IMR-90 (cell line): ENCODE data around the gene GBP7. TPM values are rescaled to one million over a fixed set of nuclear protein-coding genes. Genes with fewer than 3 reads are reported as not detected.

Experiments used
- ATAC-seq: fragments of 200-7000 bp; cut with Tn5 transposase; 2 replicates; pipeline ENCODE4 v1.9.1; 2020; ENCODE audit warnings: low read depth, mild to moderate bottlenecking, moderate library complexity
- BruUV-seq: library from RNA; stranded (reverse); fragments of 400-500 nt; replicated peaks from 2 replicates; lab custom pipeline; 2021; lab: Mats Ljungman, UMichigan
- CTCF ChIA-PET: fragments of 300-600 bp; formaldehyde crosslinking; extraction: SDS; loops from one replicate; lab custom pipeline; 2021; ENCODE audit warnings: antibody characterized with exemption; lab: Yijun Ruan, JAX
- POLR2A ChIA-PET: fragments of 300-600 bp; sonication (Branson Sonifier 250); formaldehyde crosslinking; loops from one replicate; lab custom pipeline; 2022; ENCODE audit warnings: antibody characterized with exemption; ENCODE audit not compliant: unreplicated experiment; lab: Charles Lee
- DNase-seq: peaks from one replicate; pipeline ENCODE4 v3.0.0; 2013
- H2AFZ ChIP-seq: replicated peaks from 2 replicates; pipeline ENCODE3; 2013; ENCODE audit warnings: low read length, mild to moderate bottlenecking; ENCODE audit not compliant: poor library complexity
- H2AK5ac ChIP-seq: 2 replicates; pipeline ENCODE4 v1.6.1; 2013; ENCODE audit warnings: low read depth, low read length, inconsistent platforms
- H2AK9ac ChIP-seq: replicated peaks from 2 replicates; pipeline ENCODE3; 2013; ENCODE audit warnings: mild to moderate bottlenecking, low read depth, low read length, moderate library complexity; ENCODE audit not compliant: poor library complexity
- H2BK120ac ChIP-seq: 2 replicates; pipeline ENCODE4 v1.6.1; 2013; ENCODE audit warnings: low read depth, low read length, inconsistent platforms
- H2BK15ac ChIP-seq: 3 replicates; pipeline ENCODE4 v1.6.1; 2013; ENCODE audit warnings: low read depth, low read length, inconsistent platforms
- H2BK20ac ChIP-seq: 2 replicates; pipeline ENCODE4 v1.6.1; 2013; ENCODE audit warnings: low read depth, mild to moderate bottlenecking, inconsistent platforms, low read length, moderate library complexity
- H2BK5ac ChIP-seq: 2 replicates; pipeline ENCODE4 v1.6.1; 2013; ENCODE audit warnings: mild to moderate bottlenecking, low read depth, low read length, inconsistent platforms; ENCODE audit not compliant: poor library complexity, severe bottlenecking
- H3K14ac ChIP-seq: replicated peaks from 2 replicates; pipeline ENCODE4 v1.6.1; 2013; ENCODE audit warnings: low read depth, low read length, inconsistent platforms
- H3K18ac ChIP-seq: 2 replicates; pipeline ENCODE4 v1.6.1; 2013; ENCODE audit warnings: low read depth, low read length, control low read depth
- H3K23ac ChIP-seq: 2 replicates; pipeline ENCODE4 v1.6.1; 2013; ENCODE audit warnings: low read depth, low read length, inconsistent platforms
- H3K27ac ChIP-seq: 2 replicates; pipeline ENCODE4 v1.5.1; 2013; ENCODE audit warnings: mild to moderate bottlenecking, control low read depth, low read length; ENCODE audit not compliant: insufficient read depth
- H3K27me3 ChIP-seq: 2 replicates; pipeline ENCODE4 v1.6.1; 2013; ENCODE audit warnings: low read length; ENCODE audit not compliant: control insufficient read depth, insufficient read depth
- H3K36me3 ChIP-seq: 2 replicates; pipeline ENCODE4 v1.6.1; 2013; ENCODE audit warnings: low read length, mixed read lengths; ENCODE audit not compliant: control insufficient read depth, insufficient read depth
- H3K4ac ChIP-seq: 2 replicates; pipeline ENCODE4 v1.6.1; 2013; ENCODE audit warnings: low read depth, low read length, inconsistent platforms
- H3K4me1 ChIP-seq: 2 replicates; pipeline ENCODE4 v1.6.1; 2013; ENCODE audit warnings: low read length, mixed read lengths; ENCODE audit not compliant: control insufficient read depth, insufficient read depth
- H3K4me2 ChIP-seq: 2 replicates; pipeline ENCODE4 v1.6.1; 2013; ENCODE audit warnings: low read depth, mild to moderate bottlenecking, control low read depth, low read length, moderate library complexity
- H3K4me3 ChIP-seq: 2 replicates; pipeline ENCODE4 v1.5.1; 2013; ENCODE audit warnings: low read depth, mild to moderate bottlenecking, control low read depth, low read length, moderate library complexity; ENCODE audit not compliant: insufficient read depth
- H3K56ac ChIP-seq: 2 replicates; pipeline ENCODE4 v1.6.1; 2013; ENCODE audit warnings: low read length, inconsistent platforms; ENCODE audit not compliant: insufficient read depth; ENCODE audit errors: extremely low read depth
- H3K79me1 ChIP-seq, 2 experiments: 2 replicates each; pipeline ENCODE4 v1.6.1; 2013; ENCODE audit warnings: low read length in 2 of 2, inconsistent platforms in 1 of 2, low read depth in 1 of 2
- H3K9ac ChIP-seq: 2 replicates; pipeline ENCODE4 v1.6.1; 2013; ENCODE audit warnings: low read depth, low read length, control low read depth
- H3K9me1 ChIP-seq: 2 replicates; pipeline ENCODE4 v1.6.1; 2013; ENCODE audit warnings: low read length, inconsistent platforms; ENCODE audit not compliant: insufficient read depth
- H3K9me3 ChIP-seq: 2 replicates; pipeline ENCODE4 v1.6.1; 2013; ENCODE audit warnings: low read length; ENCODE audit not compliant: control insufficient read depth, insufficient read depth
- H4K20me1 ChIP-seq: 2 replicates; pipeline ENCODE4 v1.6.1; 2013; ENCODE audit warnings: low read length, inconsistent platforms; ENCODE audit not compliant: insufficient read depth
- H4K5ac ChIP-seq: 2 replicates; pipeline ENCODE4 v1.6.1; 2013; ENCODE audit warnings: mild to moderate bottlenecking, low read depth, low read length, control low read depth
- H4K8ac ChIP-seq, 2 experiments: 2 replicates each; pipeline ENCODE4 v1.6.1; 2013; ENCODE audit warnings: low read depth in 2 of 2, low read length in 2 of 2, control low read depth in 1 of 2, inconsistent platforms in 1 of 2
- H4K91ac ChIP-seq: 2 replicates; pipeline ENCODE4 v1.6.1; 2013; ENCODE audit warnings: low read depth, low read length, inconsistent platforms; ENCODE audit not compliant: insufficient read depth
- MAFK ChIP-seq: IDR thresholded peaks from 2 replicates; pipeline ENCODE4 v1.6.1; 2012; ENCODE audit warnings: low read depth, low read length, improper control_type of control experiment
- WGBS, 2 experiments: methylation state at CpG; one replicate each; pipeline versions ENCODE4 v1.1.5 to v1.1.7; 2013; ENCODE audit warnings: missing lambda C conversion rate in 2 of 2; ENCODE audit not compliant: insufficient read length in 1 of 2; ENCODE audit errors: extremely low coverage in 2 of 2; 5-methylcytosine and 5-hydroxymethylcytosine counted together
- dilution Hi-C: fragments of 300-500 bp; cut with HindIII; formaldehyde crosslinking; loops from one replicate; pipeline ENCODE4 v1.14.3; 2018; ENCODE audit warnings: low sequenced_read_pairs; ENCODE audit not compliant: unreplicated experiment
- in situ Hi-C: fragments of 300-500 bp; cut with MboI; formaldehyde crosslinking; loops from 3 replicates; pipeline ENCODE4 v1.14.3; 2019; ENCODE audit warnings: low sequenced_read_pairs, inconsistent platforms, mixed read lengths
- intact Hi-C: fragments of 100-400 bp; cut with micrococcal nuclease; formaldehyde crosslinking; loops from 2 replicates; pipeline ENCODE4 v1.10.0; 2022
- polyA plus RNA-seq, 3 experiments: library from polyadenylated mRNA; depleted of rRNA; stranded (reverse); fragments of >200 nt; gene quantifications; 2 replicates each; pipeline ENCODE4 v1.2.3, GENCODE V29; 2012; ENCODE audit warnings: low replicate concordance in 1 of 3
- total RNA-seq: library from RNA; depleted of rRNA; stranded (reverse); fragments of >200 nt; gene quantifications from 2 replicates; pipeline ENCODE4 v1.2.3, GENCODE V29; 2012

The GBP7 gene
- total and polyA plus RNA-seq, 2 of the 4 experiments (the other 2 are of a cell fraction): not detected

DNA sequence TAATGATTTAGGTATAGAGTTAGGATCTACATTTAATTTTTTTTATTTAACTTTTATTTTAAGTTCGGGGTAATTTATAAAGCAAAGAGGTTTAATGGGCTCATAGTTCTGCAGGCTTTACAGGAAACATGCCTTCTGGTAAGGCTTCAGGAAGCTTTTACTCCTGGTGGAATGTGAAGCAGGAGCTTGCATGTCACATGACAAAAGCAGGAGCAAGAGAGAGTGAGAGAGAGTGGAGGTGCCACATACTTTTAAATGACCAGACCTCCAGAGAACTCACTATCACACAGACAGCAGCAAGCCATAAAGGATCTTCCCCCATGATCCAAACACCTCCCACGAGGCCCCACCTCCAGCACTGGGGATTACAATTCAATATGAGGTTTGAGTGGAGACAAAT is 32.3 kb downstream of the GBP7 start:
- ChIA-PET POLR2A (no interaction called here), CTCF (no interaction called here)
- Histone ChIP-seq H3K4ac (no peak overlapping the region), H3K36me3 (no peaks in the 10 kb centered on the region), H3K4me2 (no peak overlapping the region), H3K4me3 (no peak overlapping the region), H2AK9ac (no peak overlapping the region), H4K20me1 (no peaks in the 10 kb centered on the region), H3K9me1 (no peaks in the 10 kb centered on the region), H3K9me3 (no peaks in the 10 kb centered on the region), H3K4me1 (no peaks in the 10 kb centered on the region), H3K27ac (no peak overlapping the region), H2BK5ac (no peak overlapping the region), H2AK5ac (no peak overlapping the region), H4K91ac (no peak overlapping the region), H2BK120ac (no peak overlapping the region), H2BK15ac (no peak overlapping the region), H3K79me1 (no peaks in the 10 kb centered on the region), H3K56ac (no peak overlapping the region), H3K14ac (no peak overlapping the region), H4K8ac (no peak overlapping the region), H4K5ac (no peak overlapping the region), H2AFZ (no peak overlapping the region), H2BK20ac (no peak overlapping the region), H3K27me3 (no peaks in the 10 kb centered on the region; the same call in 1 of the 2 replicates), H3K23ac (no peak overlapping the region), H3K9ac (no peak overlapping the region), H3K18ac (no peak overlapping the region)
- dilution Hi-C loops: no loop called here
- ATAC-seq: no peak
- TF ChIP-seq MAFK: no peak
- DNase-seq: no peak
- in situ Hi-C loops: no loop called here
- intact Hi-C loops: no loop called here
- no CpG with 5 or more reads among the region's 2 CpGs for WGBS, 2 experiments
- no TSS peak for BruUV-seq
